Heart right ventricle (tissue), 16 donors: ENCODE measurements around the gene KRT38. TPM values are rescaled to one million over a fixed set of nuclear protein-coding genes. Genes with fewer than 3 reads are reported as not detected.
A peak's percentile ranks its signal among the peaks of the same experiment; 100 is the strongest.

Source experiments
- ATAC-seq, 8 donors: fragments of 200-7000 bp; cut with Tn5 transposase; one replicate each; pipeline ENCODE4 v1.9.1; 2020; ENCODE audit warnings: mild to moderate bottlenecking in 8 of 8, moderate library complexity in 8 of 8, moderate number of reproducible peaks in 1 of 8
- DNase-seq, 2 donors: peaks; one replicate each; pipeline ENCODE4 v3.0.0-alpha.2; 2020
- H3K27ac ChIP-seq, 10 donors: fragments of 200-600 bp; sonication (generic) in 2 of 10; one replicate each; pipeline versions ENCODE4 v1.5.0 to v1.8.0; 2020 to 2022; ENCODE audit warnings: mild to moderate bottlenecking in 3 of 10
- H3K27me3 ChIP-seq, 7 donors: fragments of 200-600 bp; one replicate each; pipeline ENCODE4 v1.8.0; 2021 to 2022; ENCODE audit warnings: mild to moderate bottlenecking in 2 of 7
- H3K36me3 ChIP-seq, 9 donors: fragments of 200-600 bp; sonication (generic) in 1 of 9; one replicate each; pipeline versions ENCODE4 v1.5.0 to v1.8.0; 2020 to 2022; ENCODE audit warnings: mild to moderate bottlenecking in 2 of 9
- H3K4me1 ChIP-seq, 9 donors: fragments of 200-600 bp; sonication (generic) in 1 of 9; one replicate each; pipeline versions ENCODE4 v1.5.0 to v1.8.0; 2020 to 2022; ENCODE audit warnings: mild to moderate bottlenecking in 4 of 9
- H3K4me3 ChIP-seq, 10 donors: fragments of 200-600 bp; sonication (generic) in 2 of 10; one replicate each; pipeline versions ENCODE4 v1.5.0 to v1.8.0; 2020 to 2022; ENCODE audit warnings: mild to moderate bottlenecking in 7 of 10, moderate library complexity in 2 of 10
- H3K9me3 ChIP-seq, 11 donors: fragments of 200-600 bp in 10 of 11; sonication (generic) in 2 of 11; one replicate each; pipeline versions ENCODE4 v1.5.0 to v1.8.0; 2013 to 2022; ENCODE audit warnings: mild to moderate bottlenecking in 2 of 11, control low read depth in 1 of 11, moderate library complexity in 1 of 11
- CTCF ChIP-seq, 9 donors: fragments of 200-600 bp; sonication (generic) in 2 of 9; IDR thresholded peaks; one replicate each; pipeline versions ENCODE4 v1.5.0 to v1.8.0; 2021 to 2022; ENCODE audit warnings: antibody characterized with exemption in 9 of 9, mild to moderate bottlenecking in 5 of 9, moderate library complexity in 1 of 9
- WGBS, 2 donors: extraction: QIAGEN DNeasy Blood & Tissue Kit; methylation state at CpG; one replicate each; pipeline ENCODE4 v1.1.7; 2013; ENCODE audit warnings: inconsistent platforms in 1 of 2; 5-methylcytosine and 5-hydroxymethylcytosine counted together
- intact Hi-C, 10 donors: fragments of 100-400 bp; cut with DNase I; formaldehyde crosslinking; loops; one replicate each; pipeline versions ENCODE4 v1.11.1 to v1.14.2; 2022
- long read RNA-seq, 3 donors: library from polyadenylated mRNA; unstranded; transcript quantifications; one replicate each; pipeline ENCODE4 v2.0.0, GENCODE V29; 2020 to 2021
- polyA plus RNA-seq, 2 donors: library from polyadenylated mRNA; stranded (reverse); fragments of 200-250 nt; gene quantifications; one replicate each; pipeline ENCODE4 v1.2.3, GENCODE V29; 2013
- total RNA-seq, 10 donors: library from RNA; stranded (reverse); fragmentation: NEBNext Ultra II Directional in 3 of 10; extraction: Animal tissue kit (Norgen Biotek cat#: 25700) in 3 of 10; gene quantifications; one replicate each; pipeline versions ENCODE4 v1.2.1 to v1.2.4, GENCODE V29; 2021 to 2023
- donor health status: Arrhythmogenic right ventricular cardiomyopathy.
- donor health status: ischemic (EF 13 %, LVEDD 7.1; RV severe dilation, severe dysfunction).
- donor health status: healthy with polysubstance abuse.
- donor health status: DM: no; HTN: yes; CAD: no.
- donor health status: DM: no; HTN: no; CAD: no.
- donor health status: ischemic (EF 25% LVEDD 6.9; RV normal size, moderate dysfunction).
- donor health status: ischemic (EF 25% LVEDD 5.7; RV mildly dilated, moderate dysfunction).
- donor health status: healthy.
- donor health status: DM: yes; HTN: yes; CAD: no.
- donor health status: Ischemic cardiomyopathy.
- donor health status: ischemic (EF 35%, LVEDD 5.7; RV mildly dilated, moderate dysfunction).
- donor health status: nonischemic (EF 11% LVEDD 7.7; RV severe dilation, severe dysfunction).
- donor health status: DM: yes; HTN: yes; CAD: no.
- donor health status: PGD.
- donor health status: ischemic (EF 29% LVEDD 5.4; RV normal size, mild dysfunction).
- donor health status: nonischemic (EF 23%, LVEDD 6.1; RV moderate dilation, normal function).

Gene KRT38
- not detected for total RNA-seq
- polyA plus RNA-seq: not detected
- long read RNA-seq, donor 1: 0 reads
- long read RNA-seq, donor 2: 0 reads
- long read RNA-seq, donor 3: 0 reads

GRCh38 chr17:41440531-41441033, at the start of gene KRT38:
Gene KRT38, minus strand, starts transcription at chr17:41440983. Its CDS starts 62 bp downstream, at chr17:41440921.
- no peak for DNase-seq
- 92 to 93% methylated on average over 10 of the region's 10 CpGs for WGBS, 2 donors
- no peaks in the 10 kb centered on the region for H3K36me3 ChIP-seq
- H3K9me3 ChIP-seq: peaks cover 0 to 9% (median 0%) of the 10 kb centered on the region in 11 donors
- H3K4me3 ChIP-seq: no peak within 1 kb of the TSS
- no peak for ATAC-seq
- H3K27ac ChIP-seq: no peak within 1 kb of the TSS
- H3K27me3 ChIP-seq: peaks cover 0 to 64% (median 35%) of the 10 kb centered on the region in 7 donors
- intact Hi-C loops: no loop called here
- H3K4me1 ChIP-seq: no peaks in the 10 kb centered on the region
- TF ChIP-seq CTCF (IDR thresholded peaks at IDR 0.05): no peak

DNA sequence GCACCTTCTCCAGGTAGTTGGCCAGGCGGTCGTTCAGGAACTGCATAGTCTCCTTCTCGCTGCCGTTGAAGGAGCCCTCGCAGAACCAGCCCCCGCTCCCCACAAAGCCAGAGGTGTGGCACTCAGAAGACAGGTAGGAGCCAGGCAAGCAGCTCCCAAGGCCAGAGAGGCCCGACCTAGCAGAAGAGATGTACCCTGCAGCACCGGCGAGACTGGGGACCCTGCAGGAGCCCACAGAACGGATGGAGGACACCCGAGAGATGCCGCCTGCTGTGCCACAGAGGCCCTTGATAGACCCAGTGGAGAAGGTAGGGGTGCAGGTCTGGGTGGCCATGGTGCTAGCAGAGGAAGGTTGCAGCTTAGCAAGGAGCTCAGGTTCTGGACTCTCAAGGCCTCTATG, 48.7 kb upstream of the KRT38 start, which contains the start of gene KRT36:
TSS of gene KRT36 (minus strand) at position 380 of the 400 bp plus-strand sequence. CDS start at position 334, 46 bp downstream.
- Histone ChIP-seq H3K9me3 (no peaks in the 10 kb centered on the region), H3K4me1 (peaks cover 0 to 34% (median 0%) of the 10 kb centered on the region in 9 donors), H3K27ac (peak within 1 kb of the TSS in 1 of 10 donors; percentile 32), H3K27me3 (peaks cover 0 to 20% (median 11%) of the 10 kb centered on the region in 7 donors), H3K36me3 (no peaks in the 10 kb centered on the region), H3K4me3 (no peak within 1 kb of the TSS)
- DNase-seq: no peak
- TF ChIP-seq CTCF (IDR thresholded peaks at IDR 0.05): no peak
- intact Hi-C loops: no loop called here
- WGBS, 2 donors: 92 to 95% methylated on average over 12 of the region's 12 CpGs
- ATAC-seq: no peak

- TF ChIP-seq CTCF (IDR thresholded peaks at IDR 0.05): peak in 5 of 9 donors; percentile 10 to 60 (median 19)
- no peak overlapping the region for H3K27ac ChIP-seq
- peaks cover 0 to 27% (median 12%) of the 10 kb centered on the region in 7 donors for H3K27me3 ChIP-seq
- DNase-seq (no peak), ATAC-seq (no peak)
- no peak overlapping the region for H3K4me3 ChIP-seq
- H3K36me3 ChIP-seq: no peaks in the 10 kb centered on the region
- 58 to 61% methylated on average over 29 of the region's 29 CpGs for whole genome bisulfite sequencing, 2 donors
- H3K4me1 ChIP-seq: peaks cover 0 to 14% (median 0%) of the 10 kb centered on the region in 9 donors
- intact Hi-C loops: no loop called here
- H3K9me3 ChIP-seq: no peaks in the 10 kb centered on the region
Measured at GRCh38 chr17:41486809-41487530, 46.2 kb upstream of the KRT38 start.

- Histone ChIP-seq H3K4me1 (peaks cover 0 to 12% (median 0%) of the 10 kb centered on the region in 9 donors), H3K27me3 (peaks cover 0 to 27% (median 12%) of the 10 kb centered on the region in 7 donors), H3K4me3 (no peak overlapping the region), H3K9me3 (no peaks in the 10 kb centered on the region), H3K36me3 (no peaks in the 10 kb centered on the region), H3K27ac (no peak overlapping the region)
- 89 to 92% methylated on average over 13 of the region's 13 CpGs for WGBS, 2 donors
- TF ChIP-seq CTCF (IDR thresholded peaks at IDR 0.05): no peak
- no peak for DNase-seq
- ATAC-seq: no peak
- intact Hi-C loops: no loop called here
Measured at GRCh38 chr17:41486316-41486715, 45.5 kb upstream of the KRT38 start.
